WTC11 (cell line): ENCODE data around the gene AGBL4. TPM values are rescaled to one million over a fixed set of nuclear protein-coding genes. Genes with fewer than 3 reads are reported as not detected.

ENCODE experiments used
- ATAC-seq: fragments of 200-7000 bp; cut with Tn5 transposase; 2 replicates; pipeline ENCODE4 v1.10.0; 2021; ENCODE audit warnings: mild to moderate bottlenecking, moderate library complexity
- CTCF ChIA-PET: fragments of 300-600 bp; sonication (Branson Sonifier 250); formaldehyde crosslinking; loops from one replicate; lab custom pipeline; 2021; ENCODE audit warnings: antibody characterized with exemption; lab: Charles Lee
- POLR2A ChIA-PET: fragments of 350-600 bp; sonication (Branson Sonifier 250); formaldehyde crosslinking; loops from one replicate; lab custom pipeline; 2021; ENCODE audit warnings: antibody characterized with exemption; lab: Charles Lee
- DNase-seq: peaks from one replicate; pipeline ENCODE4 v3.0.0; 2021; ENCODE audit warnings: low spot score
- H3K27ac Mint-ChIP-seq: 2 replicates; pipeline ENCODE4 v1.8.0; 2021; ENCODE audit warnings: mixed read lengths
- H3K27me3 Mint-ChIP-seq: 2 replicates; pipeline ENCODE4 v1.8.0; 2021; ENCODE audit warnings: low read depth, mild to moderate bottlenecking, moderate library complexity, mixed read lengths
- H3K36me3 Mint-ChIP-seq: 2 replicates; pipeline ENCODE4 v1.8.0; 2021; ENCODE audit warnings: mixed read lengths
- H3K4me1 Mint-ChIP-seq: 2 replicates; pipeline ENCODE4 v1.8.0; 2022; ENCODE audit warnings: mixed read lengths
- H3K4me3 Mint-ChIP-seq: 2 replicates; pipeline ENCODE4 v1.8.0; 2021; ENCODE audit warnings: mild to moderate bottlenecking, moderate library complexity, mixed read lengths
- H3K9me3 Mint-ChIP-seq: 2 replicates; pipeline ENCODE4 v1.8.0; 2021; ENCODE audit warnings: mixed read lengths
- ARID4B ChIP-seq: sonication (generic); formaldehyde crosslinking; IDR thresholded peaks from 2 replicates; pipeline ENCODE4 v1.8.0; 2023; ENCODE audit warnings: missing genetic modification reagents, mild to moderate bottlenecking, borderline replicate concordance
- ATF2 ChIP-seq: sonication (generic); formaldehyde crosslinking; IDR thresholded peaks from 2 replicates; pipeline ENCODE4 v1.8.1; 2022; ENCODE audit warnings: low read depth, missing genetic modification reagents, borderline replicate concordance
- ATF3 ChIP-seq: sonication (generic); formaldehyde crosslinking; conservative IDR thresholded peaks from 2 replicates; pipeline ENCODE4 v1.8.1; 2022; ENCODE audit warnings: mild to moderate bottlenecking, missing genetic modification reagents
- CREB1 ChIP-seq: sonication (generic); formaldehyde crosslinking; IDR thresholded peaks from 2 replicates; pipeline ENCODE4 v1.8.0; 2023; ENCODE audit warnings: mild to moderate bottlenecking, missing genetic modification reagents
- E2F5 ChIP-seq: sonication (generic); formaldehyde crosslinking; IDR thresholded peaks from 2 replicates; pipeline ENCODE4 v1.8.1; 2022; ENCODE audit warnings: mild to moderate bottlenecking, moderate library complexity, missing genetic modification reagents
- ELF4 ChIP-seq: sonication (generic); formaldehyde crosslinking; IDR thresholded peaks from 2 replicates; pipeline ENCODE4 v1.8.1; 2022; ENCODE audit warnings: low read depth, mild to moderate bottlenecking, moderate library complexity, missing genetic modification reagents
- FOXP4 ChIP-seq: sonication (generic); formaldehyde crosslinking; IDR thresholded peaks from 2 replicates; pipeline ENCODE4 v1.8.0; 2022; ENCODE audit warnings: mild to moderate bottlenecking, missing genetic modification reagents
- IRF2 ChIP-seq: sonication (generic); formaldehyde crosslinking; IDR thresholded peaks from 2 replicates; pipeline ENCODE4 v1.8.0; 2022; ENCODE audit warnings: low read depth, missing genetic modification reagents, borderline replicate concordance
- JUN ChIP-seq: sonication (generic); formaldehyde crosslinking; IDR thresholded peaks from 2 replicates; pipeline ENCODE4 v1.8.0; 2023; ENCODE audit warnings: mild to moderate bottlenecking, missing genetic modification reagents
- MYBL2 ChIP-seq: sonication (generic); formaldehyde crosslinking; IDR thresholded peaks from 2 replicates; pipeline ENCODE4 v1.8.1; 2023; ENCODE audit warnings: mild to moderate bottlenecking, moderate library complexity, missing genetic modification reagents
- NFATC4 ChIP-seq: fragments of 250-450 bp; sonication (Bioruptor Pico); IDR thresholded peaks from 2 replicates; pipeline ENCODE4 v1.9.0; 2021; ENCODE audit warnings: mild to moderate bottlenecking
- NFE2L1 ChIP-seq: sonication (generic); formaldehyde crosslinking; IDR thresholded peaks from 2 replicates; pipeline ENCODE4 v1.8.1; 2023; ENCODE audit warnings: missing genetic modification reagents
- OVOL2 ChIP-seq: fragments of 250-450 bp; sonication (Bioruptor Pico); IDR thresholded peaks from 2 replicates; pipeline ENCODE4 v1.9.0; 2021; ENCODE audit warnings: mild to moderate bottlenecking, borderline replicate concordance
- SMAD3 ChIP-seq: sonication (generic); formaldehyde crosslinking; IDR thresholded peaks from 2 replicates; pipeline ENCODE4 v1.8.0; 2022; ENCODE audit warnings: missing genetic modification reagents, mild to moderate bottlenecking, borderline replicate concordance
- SMAD4 ChIP-seq: sonication (generic); formaldehyde crosslinking; IDR thresholded peaks from 2 replicates; pipeline ENCODE4 v1.8.0; 2022; ENCODE audit warnings: mild to moderate bottlenecking, missing genetic modification reagents
- TEAD4 ChIP-seq: sonication (generic); formaldehyde crosslinking; IDR thresholded peaks from 2 replicates; pipeline ENCODE4 v1.8.0; 2022; ENCODE audit warnings: mild to moderate bottlenecking, missing genetic modification reagents
- ZNF281 ChIP-seq: sonication (generic); formaldehyde crosslinking; IDR thresholded peaks from 2 replicates; pipeline ENCODE4 v1.8.0; 2023; ENCODE audit warnings: mild to moderate bottlenecking, missing genetic modification reagents
- ZNF512 ChIP-seq: sonication (generic); formaldehyde crosslinking; IDR thresholded peaks from 2 replicates; pipeline ENCODE4 v1.8.1; 2022; ENCODE audit warnings: missing genetic modification reagents, borderline replicate concordance
- ZNF671 ChIP-seq: fragments of 250-450 bp; sonication (Bioruptor Pico); IDR thresholded peaks from 2 replicates; pipeline ENCODE4 v1.8.0; 2021; ENCODE audit warnings: mild to moderate bottlenecking
- total RNA-seq: library from RNA; stranded (reverse); gene quantifications from 3 replicates; pipeline ENCODE4 v1.2.3, GENCODE V29; 2021

AGBL4 gene
- total RNA-seq, 1 experiment from 2014 or later, result 0.87 TPM

- no peak for DNase-seq
- Mint-ChIP-seq H3K9me3 (no peaks in the 10 kb centered on the region), H3K36me3 (no peaks in the 10 kb centered on the region), H3K4me1 (no peaks in the 10 kb centered on the region), H3K4me3 (no peak overlapping the region)
- ATAC-seq, result no peak
- TF ChIP-seq ATF3 (CRISPR knock-in tag) (no peak), TEAD4 (CRISPR knock-in tag) (no peak), SMAD3 (CRISPR knock-in tag) (no peak), JUN (CRISPR knock-in tag) (no peak), SMAD4 (CRISPR knock-in tag) (no peak), IRF2 (CRISPR knock-in tag) (no peak), E2F5 (CRISPR knock-in tag) (no peak), FOXP4 (CRISPR knock-in tag) (no peak), ARID4B (CRISPR knock-in tag) (no peak), OVOL2 (no peak), NFATC4 (CRISPR knock-in tag) (no peak), ZNF671 (CRISPR knock-in tag) (no peak), ZNF512 (no peak), ZNF281 (CRISPR knock-in tag) (no peak), ELF4 (no peak), NFE2L1 (CRISPR knock-in tag) (no peak), ATF2 (CRISPR knock-in tag) (no peak), MYBL2 (CRISPR knock-in tag) (no peak), CREB1 (CRISPR knock-in tag) (no peak)
- TF ChIP-seq, all 79 proteins: peak for 0
- no peak overlapping the region for H3K27ac Mint-ChIP-seq
- ChIA-PET POLR2A (interaction anchor here (0.7 kb wide), 1 partner anchor 53 kb away, joined by 3 read pairs; no protein-coding TSS in a partner anchor), CTCF (no interaction called here)
- H3K27me3 Mint-ChIP-seq, result no peaks in the 10 kb centered on the region
Measured at GRCh38 chr1:49225464-49225863, 798.3 kb downstream of the AGBL4 start.
